ENCODE measurements around the gene CEP95. TPM values are rescaled to one million over a fixed set of nuclear protein-coding genes. Genes with fewer than 3 reads are reported as not detected.

CEP95 gene
- total and polyA plus RNA-seq, 2 donors (not counting 1 experiment from before 2014, with no cell fraction given): 16.6 to 24.8 TPM

DNA sequence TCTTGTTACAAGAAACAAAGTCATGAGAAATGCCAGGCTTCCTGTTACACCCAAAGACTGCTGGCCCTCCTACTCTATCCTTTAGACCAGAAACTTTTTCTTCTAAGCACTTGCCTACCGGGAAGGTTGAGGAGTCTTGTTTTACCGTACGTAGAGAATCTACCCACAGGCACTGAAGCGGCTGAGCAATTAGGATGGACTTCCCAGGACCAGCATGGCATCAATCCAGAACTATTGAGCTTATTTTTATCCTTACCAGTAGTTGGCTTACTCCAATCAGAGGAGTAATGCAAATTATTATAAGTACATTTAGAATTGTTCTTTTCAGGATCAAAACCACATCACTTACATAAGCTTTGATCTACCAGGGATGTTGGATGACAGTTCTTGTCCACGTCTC is 25.6 kb downstream of the CEP95 start:
- Histone ChIP-seq H3K9me3 (ENCODE audit: control insufficient read depth, insufficient read depth, low read depth, low read length) (no peaks in the 10 kb centered on the region), H3K4me1 (ENCODE audit: control insufficient read depth, extremely low read depth, insufficient read depth, low read length) (no peaks in the 10 kb centered on the region), H2AFZ (ENCODE audit: low read length) (no peak overlapping the region), H4K20me1 (ENCODE audit: control insufficient read depth, extremely low read depth, insufficient read depth, low read length) (no peaks in the 10 kb centered on the region), H3K4me3 (replicated peaks in 1 of 4; ENCODE audit: control extremely low read depth in 1 of 4, insufficient read depth in 1 of 4, low read depth in 3 of 4, low read length in 4 of 4) (no peak overlapping the region), H3K9ac (ENCODE audit: insufficient read depth, low read length) (no peak overlapping the region), H3K27me3 (ENCODE audit: control insufficient read depth, insufficient read depth, low read length) (no peaks in the 10 kb centered on the region), H3K36me3 (ENCODE audit: control insufficient read depth, insufficient read depth, low read length) (peaks cover 14% of the 10 kb centered on the region), H3K4me2 (ENCODE audit: extremely low read depth, insufficient read depth, low read length) (no peak overlapping the region), H3K79me2 (ENCODE audit: control insufficient read depth, insufficient read depth, low read length) (no peaks in the 10 kb centered on the region), H3K27ac (ENCODE audit: insufficient read depth, low read length) (no peak overlapping the region)
- DNase-seq (ENCODE audit: low read depth in 2 of 2): no peak
- TF ChIP-seq EZH2 (IDR thresholded peaks at IDR 0.05; ENCODE audit: low read length, missing control alignments): no peak
- TF ChIP-seq, protein P1, sequence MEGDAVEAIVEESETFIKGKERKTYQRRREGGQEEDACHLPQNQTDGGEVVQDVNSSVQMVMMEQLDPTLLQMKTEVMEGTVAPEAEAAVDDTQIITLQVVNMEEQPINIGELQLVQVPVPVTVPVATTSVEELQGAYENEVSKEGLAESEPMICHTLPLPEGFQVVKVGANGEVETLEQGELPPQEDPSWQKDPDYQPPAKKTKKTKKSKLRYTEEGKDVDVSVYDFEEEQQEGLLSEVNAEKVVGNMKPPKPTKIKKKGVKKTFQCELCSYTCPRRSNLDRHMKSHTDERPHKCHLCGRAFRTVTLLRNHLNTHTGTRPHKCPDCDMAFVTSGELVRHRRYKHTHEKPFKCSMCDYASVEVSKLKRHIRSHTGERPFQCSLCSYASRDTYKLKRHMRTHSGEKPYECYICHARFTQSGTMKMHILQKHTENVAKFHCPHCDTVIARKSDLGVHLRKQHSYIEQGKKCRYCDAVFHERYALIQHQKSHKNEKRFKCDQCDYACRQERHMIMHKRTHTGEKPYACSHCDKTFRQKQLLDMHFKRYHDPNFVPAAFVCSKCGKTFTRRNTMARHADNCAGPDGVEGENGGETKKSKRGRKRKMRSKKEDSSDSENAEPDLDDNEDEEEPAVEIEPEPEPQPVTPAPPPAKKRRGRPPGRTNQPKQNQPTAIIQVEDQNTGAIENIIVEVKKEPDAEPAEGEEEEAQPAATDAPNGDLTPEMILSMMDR (conservative IDR thresholded peaks at IDR 0.05 in 1 of 2, IDR thresholded peaks at IDR 0.05 in 1 of 2; ENCODE audit: low read depth in 1 of 2, low read length in 2 of 2): no peak

DNA sequence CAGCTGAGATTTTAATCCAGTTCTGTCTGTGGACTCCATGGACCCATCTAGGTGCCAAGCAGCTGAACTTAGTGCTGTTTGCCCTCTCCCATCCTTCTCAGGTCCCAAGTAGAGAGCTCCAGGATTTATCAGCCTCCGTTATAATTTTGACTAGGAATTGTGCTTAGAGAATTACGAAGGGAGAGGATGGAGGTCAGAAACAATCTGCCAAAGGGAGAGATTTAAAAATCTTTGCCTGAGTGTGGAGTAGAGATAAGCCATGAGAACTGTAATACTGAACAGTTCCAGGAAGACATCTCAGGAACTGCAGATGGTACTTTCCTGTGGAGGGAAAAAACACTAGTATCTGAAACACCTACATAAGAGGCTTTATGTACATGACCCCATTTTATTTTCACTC is 27.0 kb downstream of the CEP95 start:
- peaks cover 16% of the 10 kb centered on the region for H3K36me3 ChIP-seq (ENCODE audit: control insufficient read depth, insufficient read depth, low read length)
- DNase-seq (ENCODE audit: low read depth in 2 of 2): no peak

GRCh38 chr17:64534187-64534586 is 27.4 kb downstream of the CEP95 start:
- H3K79me2 ChIP-seq (ENCODE audit: control insufficient read depth, insufficient read depth, low read length): no peaks in the 10 kb centered on the region
- no peaks in the 10 kb centered on the region for H3K4me1 ChIP-seq (ENCODE audit: control insufficient read depth, extremely low read depth, insufficient read depth, low read length)
- no peaks in the 10 kb centered on the region for H4K20me1 ChIP-seq (ENCODE audit: control insufficient read depth, extremely low read depth, insufficient read depth, low read length)
- no peak for DNase-seq (ENCODE audit: low read depth in 2 of 2)
- no peak overlapping the region for H3K4me3 ChIP-seq (replicated peaks in 1 of 4; ENCODE audit: control extremely low read depth in 1 of 4, insufficient read depth in 1 of 4, low read depth in 3 of 4, low read length in 4 of 4)
- no peaks in the 10 kb centered on the region for H3K9me3 ChIP-seq (ENCODE audit: control insufficient read depth, insufficient read depth, low read depth, low read length)
- no peaks in the 10 kb centered on the region for H3K27me3 ChIP-seq (ENCODE audit: control insufficient read depth, insufficient read depth, low read length)
- no peak overlapping the region for H3K9ac ChIP-seq (ENCODE audit: insufficient read depth, low read length)
- H3K36me3 ChIP-seq (ENCODE audit: control insufficient read depth, insufficient read depth, low read length): peaks cover 16% of the 10 kb centered on the region
- no peak for TF ChIP-seq EZH2 (IDR thresholded peaks at IDR 0.05; ENCODE audit: low read length, missing control alignments)
- TF ChIP-seq, protein P1 (conservative IDR thresholded peaks at IDR 0.05 in 1 of 2, IDR thresholded peaks at IDR 0.05 in 1 of 2; ENCODE audit: low read depth in 1 of 2, low read length in 2 of 2): no peak
- no peak overlapping the region for H2AFZ ChIP-seq (ENCODE audit: low read length)
- H3K27ac ChIP-seq (ENCODE audit: insufficient read depth, low read length): no peak overlapping the region
- H3K4me2 ChIP-seq (ENCODE audit: extremely low read depth, insufficient read depth, low read length): no peak overlapping the region

More for the DNA sequence above, 27.0 kb downstream of the CEP95 start:
- H3K4me3 ChIP-seq (replicated peaks in 1 of 4; ENCODE audit: control extremely low read depth in 1 of 4, insufficient read depth in 1 of 4, low read depth in 3 of 4, low read length in 4 of 4): no peak overlapping the region
- no peaks in the 10 kb centered on the region for H3K4me1 ChIP-seq (ENCODE audit: control insufficient read depth, extremely low read depth, insufficient read depth, low read length)
- H3K4me2 ChIP-seq (ENCODE audit: extremely low read depth, insufficient read depth, low read length): no peak overlapping the region
- no peaks in the 10 kb centered on the region for H4K20me1 ChIP-seq (ENCODE audit: control insufficient read depth, extremely low read depth, insufficient read depth, low read length)
- H3K79me2 ChIP-seq (ENCODE audit: control insufficient read depth, insufficient read depth, low read length): no peaks in the 10 kb centered on the region
- no peak for TF ChIP-seq EZH2 (IDR thresholded peaks at IDR 0.05; ENCODE audit: low read length, missing control alignments)
- TF ChIP-seq, protein P1 (conservative IDR thresholded peaks at IDR 0.05 in 1 of 2, IDR thresholded peaks at IDR 0.05 in 1 of 2; ENCODE audit: low read depth in 1 of 2, low read length in 2 of 2): no peak
- H3K9ac ChIP-seq (ENCODE audit: insufficient read depth, low read length): no peak overlapping the region
- no peaks in the 10 kb centered on the region for H3K9me3 ChIP-seq (ENCODE audit: control insufficient read depth, insufficient read depth, low read depth, low read length)
- no peak overlapping the region for H3K27ac ChIP-seq (ENCODE audit: insufficient read depth, low read length)
- H2AFZ ChIP-seq (ENCODE audit: low read length): no peak overlapping the region
- no peaks in the 10 kb centered on the region for H3K27me3 ChIP-seq (ENCODE audit: control insufficient read depth, insufficient read depth, low read length)
